CD4-positive, alpha-beta T cell treated with Interleukin-21 for 1 hour (primary cell): ENCODE results near the gene AKR1B15.
"Not testable (repeated sequence)": the region's sequence is repeated elsewhere in the genome, so short reads cannot be mapped to it uniquely, and the experiment has no call there.

Source experiments
- DNase-seq: peaks from one replicate; pipeline ENCODE4 v3.0.0-alpha.2; 2020

The AKR1B15 gene

DNA sequence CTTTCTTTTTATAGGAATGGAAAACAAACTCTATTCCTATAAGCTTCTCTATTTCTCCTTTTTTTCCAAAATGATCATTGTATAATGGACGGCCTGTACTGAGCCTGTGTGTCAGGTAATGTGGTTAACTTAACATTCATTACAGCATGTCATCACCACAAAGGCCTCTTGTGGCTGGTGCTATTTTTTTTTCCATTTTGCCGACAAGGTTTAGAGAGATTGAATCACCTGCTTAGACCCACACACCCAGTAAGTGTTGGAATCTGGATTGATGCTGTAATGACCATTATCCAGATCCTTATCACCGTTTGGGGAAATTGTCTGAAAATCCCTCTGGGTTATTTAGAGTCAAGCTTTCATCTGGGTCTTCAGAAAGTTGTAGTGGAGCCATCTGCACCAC, 18.5 kb downstream of the AKR1B15 start:
- no peak for DNase-seq

DNA sequence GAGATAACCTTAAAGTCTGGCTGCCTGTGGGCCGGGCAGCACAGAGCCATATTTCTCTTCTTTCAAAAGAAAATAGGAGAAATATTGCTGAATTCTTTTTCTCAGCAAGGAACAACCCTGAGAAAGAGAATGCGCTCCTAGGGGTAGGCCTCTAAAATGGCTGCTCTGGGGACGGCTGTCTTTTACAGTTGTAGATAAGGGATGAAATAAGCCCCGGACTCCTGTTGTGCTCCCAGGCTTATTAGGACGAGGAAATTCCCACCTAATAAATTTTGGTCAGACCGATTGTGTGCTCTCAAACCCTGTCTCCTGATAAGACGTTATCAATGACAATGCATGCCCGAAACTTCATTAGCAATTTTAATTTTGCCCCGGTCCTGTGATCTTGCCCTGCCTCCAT, 21.1 kb downstream of the AKR1B15 start:
- DNase-seq: not testable (repeated sequence)

DNA sequence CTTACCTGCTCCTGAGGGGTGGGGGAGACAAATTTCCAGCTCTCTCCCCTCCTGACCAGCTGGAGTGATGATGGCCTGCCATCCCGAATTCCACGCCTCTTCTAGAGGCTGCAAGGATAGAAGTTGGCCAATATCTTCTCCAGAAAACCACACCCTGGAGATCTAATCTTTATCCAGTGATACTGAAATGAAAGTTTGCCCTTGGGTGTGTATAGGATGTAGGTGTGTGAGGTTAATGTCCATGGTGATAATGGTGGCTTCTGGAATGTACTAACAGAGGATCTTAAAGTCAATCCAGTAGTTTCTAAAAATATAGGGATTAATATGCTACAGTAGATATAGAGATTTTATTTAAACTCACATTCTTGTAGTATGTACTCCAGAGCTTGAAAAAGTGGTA, 22.2 kb downstream of the AKR1B15 start:
- DNase-seq: no peak

DNA sequence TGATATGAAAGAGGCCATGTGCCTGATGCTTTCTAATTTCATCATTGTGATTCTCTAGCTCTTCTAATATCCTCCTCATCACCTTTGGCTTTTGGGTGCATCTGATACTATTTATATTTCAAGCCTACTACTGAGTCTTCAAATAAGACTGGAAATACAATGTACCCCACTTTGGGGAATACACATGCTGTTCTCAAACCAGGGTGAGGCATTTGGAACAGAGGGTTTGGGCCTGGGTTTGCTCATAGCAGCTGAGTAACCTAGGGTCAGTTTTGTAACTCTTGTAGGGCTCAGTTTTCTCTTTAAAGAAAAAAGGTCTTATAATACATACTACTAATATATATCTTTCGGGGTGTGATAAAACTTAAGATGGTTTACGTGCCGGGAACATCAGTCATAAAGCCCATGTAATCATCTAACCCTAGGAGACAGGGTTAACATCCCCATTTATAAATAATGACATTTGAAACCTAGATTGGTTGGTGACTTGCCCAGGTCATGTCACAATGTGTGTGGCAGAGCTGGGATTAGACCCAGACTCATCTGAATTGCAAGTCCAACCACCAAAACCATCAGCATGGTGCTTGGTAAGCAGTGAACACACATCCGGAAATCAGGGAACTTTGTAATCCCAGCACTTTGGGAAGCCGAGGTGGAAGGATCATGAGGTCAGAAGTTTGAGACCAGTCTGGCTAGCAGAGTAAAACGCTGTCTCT, 23.0 kb downstream of the AKR1B15 start:
- no peak for DNase-seq

DNA sequence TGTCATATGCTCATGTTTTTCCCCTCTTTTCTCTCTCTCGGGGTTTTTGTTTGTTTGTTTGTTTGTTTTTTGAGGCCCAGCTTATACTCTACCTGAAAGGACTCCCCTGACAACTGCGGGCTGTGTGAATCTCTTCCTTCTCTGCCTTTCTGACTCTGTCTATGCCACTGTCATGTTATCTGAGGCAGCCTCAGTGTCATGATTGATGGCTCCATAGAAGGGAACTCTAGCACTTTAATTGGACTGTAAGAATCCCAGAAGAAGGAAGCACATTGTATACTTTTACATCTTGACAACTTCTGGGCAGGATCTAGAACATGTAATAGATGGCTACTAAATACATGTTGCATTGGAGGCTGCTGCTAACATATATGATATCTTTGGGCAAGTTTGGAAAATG, 25.4 kb downstream of the AKR1B15 start:
- DNase-seq: no peak

DNA sequence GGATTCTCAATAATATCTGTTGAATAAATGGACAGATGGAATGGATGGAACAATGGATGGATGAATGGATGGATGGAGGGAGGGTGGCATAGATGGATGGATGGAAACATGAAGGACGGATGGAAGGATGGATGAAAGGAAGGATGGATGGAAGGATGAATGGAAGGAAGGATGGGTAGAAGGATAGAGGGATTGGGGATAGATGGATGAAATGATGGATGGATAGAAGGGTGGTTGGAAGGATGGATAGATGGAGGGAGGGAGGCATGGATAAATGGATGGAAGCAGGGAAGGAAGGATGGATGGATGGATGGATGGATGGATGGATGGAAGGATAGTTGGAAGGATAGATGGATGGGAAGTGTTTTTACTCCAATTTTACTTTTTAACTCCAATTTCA, 35.4 kb downstream of the AKR1B15 start:
- no peak for DNase-seq

DNA sequence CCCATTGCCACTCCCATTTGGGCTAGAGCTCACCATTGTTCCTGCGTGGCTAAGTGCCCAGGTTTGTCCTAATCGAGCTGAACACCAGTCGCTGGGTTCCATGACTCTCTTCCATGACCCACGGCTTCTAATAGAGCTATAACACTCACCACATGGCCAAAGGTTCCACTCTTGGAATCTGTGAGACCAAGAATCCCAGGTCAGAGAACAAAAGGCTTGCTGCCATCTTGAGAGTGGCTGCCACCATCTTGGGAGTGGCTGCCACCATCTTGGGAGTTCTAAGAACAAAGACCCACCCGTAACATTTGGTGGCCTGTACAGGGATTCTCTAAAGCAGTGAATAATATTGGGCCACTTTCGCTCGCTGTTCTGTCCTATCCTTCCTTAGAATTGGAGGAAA, 37.0 kb downstream of the AKR1B15 start:
- DNase-seq: no peak

- DNase-seq: no peak
These were observed 38.8 kb downstream of the AKR1B15 start for GRCh38 chr7:134587750-134588149.

- no peak for DNase-seq
These were observed 40.6 kb downstream of the AKR1B15 start for GRCh38 chr7:134589491-134589941.

DNA sequence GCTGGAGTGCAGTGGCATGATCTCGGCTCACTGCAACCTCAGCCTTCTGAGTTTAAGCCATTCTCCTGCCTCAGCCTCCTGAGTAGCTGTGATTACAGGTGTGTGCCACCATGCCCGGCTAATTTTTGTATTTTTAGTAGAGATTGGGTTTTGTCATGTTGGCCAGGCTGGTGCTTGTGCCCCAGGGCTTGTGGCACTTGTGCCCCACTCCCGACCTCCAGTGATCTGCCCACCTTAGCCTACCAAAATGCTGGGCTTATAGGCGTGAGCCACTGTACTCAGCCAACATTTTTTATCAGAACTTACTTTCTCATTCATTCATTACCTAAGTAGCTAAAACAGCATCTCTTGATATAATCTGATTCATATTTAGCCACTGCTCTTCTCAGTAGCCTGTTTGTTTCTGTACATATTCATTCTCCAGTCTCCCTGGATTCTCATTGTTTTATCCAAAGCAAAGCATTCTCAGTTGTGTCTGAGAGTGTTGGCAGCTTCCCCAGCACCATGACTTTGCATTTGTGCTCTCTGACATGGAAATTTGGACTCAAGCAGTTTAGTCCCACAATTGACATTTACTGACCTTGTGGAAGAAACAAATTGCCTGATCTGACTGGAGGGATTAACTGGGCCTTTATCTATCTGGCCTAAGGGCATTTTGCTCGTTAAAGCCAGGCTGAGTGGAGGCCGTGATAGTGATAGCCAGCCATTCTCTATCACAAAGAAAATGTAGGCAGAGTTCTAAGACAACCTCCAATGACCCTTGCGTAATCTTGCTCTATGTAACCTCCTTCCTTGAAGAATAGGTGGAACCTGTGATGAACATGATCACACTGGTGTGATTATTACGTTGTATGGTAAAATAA, 44.9 kb downstream of the AKR1B15 start:
- DNase-seq: no peak

DNA sequence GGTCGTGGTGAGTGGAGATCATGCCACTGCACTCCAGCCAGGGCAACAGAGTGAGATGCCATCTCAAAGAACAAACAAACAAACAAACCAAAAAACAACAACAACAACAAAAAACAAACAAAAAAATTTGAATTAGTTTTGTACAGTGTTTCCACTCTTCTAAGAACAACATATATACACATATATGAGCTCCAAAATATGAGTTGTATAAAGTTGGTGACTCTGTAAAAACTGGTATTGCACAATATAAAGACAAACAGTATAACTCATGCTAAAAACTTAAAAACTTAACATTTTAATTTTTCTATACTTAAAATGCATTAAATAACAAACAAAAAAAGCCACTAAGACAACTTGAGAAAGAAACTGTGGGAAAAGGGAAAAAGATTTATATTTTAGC, 46.0 kb downstream of the AKR1B15 start:
- DNase-seq: no peak

GRCh38 chr7:134599371-134599770, 50.5 kb downstream of the AKR1B15 start:
- no peak for DNase-seq

- DNase-seq: no peak
These were observed 52.5 kb downstream of the AKR1B15 start for GRCh38 chr7:134601459-134601858.

DNA sequence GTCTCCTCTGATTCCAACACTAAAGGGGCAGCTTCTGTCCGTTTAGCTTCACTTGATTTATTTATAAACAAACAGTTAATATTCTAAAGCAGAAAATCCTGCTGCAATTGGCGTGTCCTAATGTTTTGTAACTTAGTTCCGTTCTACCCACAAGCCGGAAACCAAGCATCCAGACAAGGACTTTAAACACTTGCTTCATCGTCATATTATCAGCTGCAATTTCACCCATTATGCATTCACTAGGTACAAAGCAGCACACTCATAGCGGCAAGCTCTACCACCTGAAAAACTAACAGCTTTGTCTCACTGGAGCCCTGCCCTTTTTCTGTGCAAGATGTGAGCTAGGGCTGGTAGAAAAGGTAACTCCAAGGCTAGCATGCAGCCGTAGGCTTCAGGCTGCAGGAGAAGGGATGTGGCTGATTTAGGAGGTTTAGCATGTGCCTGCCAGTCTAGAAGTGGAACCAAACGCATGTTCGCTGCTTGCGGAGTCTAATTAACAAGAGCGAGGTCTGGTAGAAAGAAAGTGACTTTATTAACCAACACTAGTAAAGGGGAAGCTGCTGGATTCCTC, 54.1 kb downstream of the AKR1B15 start:
- no peak for DNase-seq

DNA sequence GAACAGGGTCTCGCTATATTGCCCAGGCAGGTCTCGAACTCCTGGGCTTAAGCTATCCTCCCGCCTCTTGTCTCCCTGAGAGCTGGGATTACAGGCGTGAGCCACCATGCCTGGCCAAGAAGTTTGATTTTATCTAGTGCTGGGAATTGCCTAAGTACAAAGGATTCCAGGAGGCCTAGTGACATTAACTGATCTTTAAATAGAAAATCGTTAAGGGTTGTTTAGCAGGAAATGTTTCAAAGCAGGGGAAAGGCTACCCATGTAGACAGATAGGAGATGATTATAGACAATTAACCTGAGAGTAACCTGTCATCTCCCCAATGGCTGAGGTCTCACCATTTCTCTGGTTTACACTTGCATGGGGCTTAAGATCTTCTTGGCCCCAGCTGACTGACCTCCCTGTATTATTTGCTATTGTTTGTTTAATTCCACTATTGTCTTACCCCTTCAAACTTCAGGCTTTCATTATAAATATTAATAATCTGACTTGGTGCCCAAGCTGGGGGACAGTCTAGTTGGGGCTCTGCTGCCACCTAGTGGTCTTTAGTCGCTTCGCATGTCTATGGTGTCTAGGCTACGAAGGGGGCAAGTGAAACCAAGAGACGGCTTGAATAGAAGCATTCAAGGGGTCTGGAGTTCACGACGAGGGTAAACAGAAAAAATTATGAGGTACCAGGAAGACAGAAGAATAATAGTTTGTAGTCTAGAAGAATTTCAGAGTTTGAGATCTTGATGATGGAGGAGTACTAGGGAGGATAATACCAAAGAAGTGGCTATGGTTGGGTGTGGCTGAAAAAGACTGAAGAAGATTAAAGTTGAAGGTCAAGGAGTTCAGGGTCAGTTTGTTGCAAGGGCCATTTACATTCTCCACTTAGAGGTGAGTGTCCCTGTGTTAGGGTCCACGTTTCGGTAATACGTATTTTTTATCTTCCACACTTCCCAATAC, 57.3 kb downstream of the AKR1B15 start:
- peak; percentile 62 for DNase-seq

DNA sequence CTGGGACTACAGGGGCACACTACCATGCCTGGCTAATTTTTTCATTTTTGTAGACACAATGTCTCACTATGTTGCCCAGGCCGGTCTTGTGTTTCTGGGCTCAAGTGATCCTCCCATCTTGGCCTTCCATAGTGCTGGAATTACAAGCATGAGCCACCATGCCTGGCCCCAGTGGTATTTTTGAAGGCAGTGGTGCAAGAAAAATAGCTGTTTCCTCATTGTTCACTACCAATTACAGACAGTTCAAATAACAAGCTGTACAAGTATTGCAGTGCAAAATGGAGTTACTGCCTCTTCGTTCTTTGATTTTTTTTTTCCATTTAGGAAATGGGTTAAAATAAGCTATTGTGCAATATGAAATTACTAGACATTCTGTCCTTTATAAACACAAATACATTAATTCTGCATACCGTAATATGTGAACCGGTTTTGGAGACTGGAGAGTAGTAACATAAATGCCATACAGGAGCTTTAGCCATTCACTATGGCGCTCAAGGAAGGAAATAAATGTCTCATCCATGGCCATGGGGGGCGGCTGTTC, 62.8 kb downstream of the AKR1B15 start:
- no peak for DNase-seq

- no peak for DNase-seq
These were observed 63.3 kb downstream of the AKR1B15 start for GRCh38 chr7:134612197-134612596.

GRCh38 chr7:134613623-134614347, 64.9 kb downstream of the AKR1B15 start:
- DNase-seq: no peak

- no peak for DNase-seq
These were observed 67.7 kb downstream of the AKR1B15 start for GRCh38 chr7:134616611-134617010.

DNA sequence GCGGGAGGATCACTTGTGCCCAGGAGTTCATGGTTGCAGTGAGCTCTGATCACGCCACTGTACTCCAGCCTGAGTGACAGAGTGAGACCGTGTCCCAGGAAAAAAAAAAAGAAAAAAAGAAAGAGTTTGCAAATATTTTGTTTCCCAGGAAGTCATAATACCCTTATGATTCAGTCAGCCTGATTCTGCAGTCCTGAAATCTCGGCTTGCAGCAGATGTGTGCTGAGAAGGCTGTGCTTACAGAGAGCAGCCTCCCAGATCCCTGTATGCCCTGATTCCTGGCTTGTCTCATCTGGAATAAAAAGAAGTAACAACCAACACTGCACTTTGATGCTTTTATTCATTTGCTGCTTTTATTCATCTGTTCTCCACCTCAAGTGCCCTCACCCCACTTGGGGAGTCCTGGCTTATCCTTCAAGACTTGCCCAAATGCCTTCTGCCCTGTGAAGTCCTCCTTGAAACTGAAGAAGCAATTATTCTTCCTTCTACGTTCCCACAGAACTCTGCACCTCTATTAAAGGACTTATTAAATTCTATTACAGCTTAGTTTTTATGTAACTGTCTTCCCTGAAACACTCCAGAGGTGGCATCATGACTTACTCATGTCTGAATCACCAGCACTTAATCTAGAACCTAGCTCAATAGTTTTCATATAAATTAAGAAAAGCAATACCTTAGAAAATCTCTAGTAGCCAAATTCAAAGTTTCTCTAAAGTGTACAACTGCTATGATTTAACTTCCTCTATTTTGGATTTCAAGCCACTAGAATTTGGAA, 70.0 kb downstream of the AKR1B15 start:
- no peak for DNase-seq
